ENCODE results near the gene TEX22. TPM values are rescaled to one million over a fixed set of nuclear protein-coding genes. Genes with fewer than 3 reads are reported as not detected.

The TEX22 gene
- total RNA-seq, 1 experiment from 2014 or later = 0.41 TPM

- DNase-seq (ENCODE audit: low spot score) = no peak
- in situ Hi-C loops (cut with HindIII; ENCODE audit: low sequenced_read_pairs) = no loop called here
Measured at GRCh38 chr14:105382343-105383082, 15.8 kb upstream of the TEX22 start.

- in situ Hi-C loops (cut with HindIII; ENCODE audit: low sequenced_read_pairs) = no loop called here
- no peak for DNase-seq (ENCODE audit: low spot score)
Measured at GRCh38 chr14:105383083-105383730, 15.1 kb upstream of the TEX22 start.

DNA sequence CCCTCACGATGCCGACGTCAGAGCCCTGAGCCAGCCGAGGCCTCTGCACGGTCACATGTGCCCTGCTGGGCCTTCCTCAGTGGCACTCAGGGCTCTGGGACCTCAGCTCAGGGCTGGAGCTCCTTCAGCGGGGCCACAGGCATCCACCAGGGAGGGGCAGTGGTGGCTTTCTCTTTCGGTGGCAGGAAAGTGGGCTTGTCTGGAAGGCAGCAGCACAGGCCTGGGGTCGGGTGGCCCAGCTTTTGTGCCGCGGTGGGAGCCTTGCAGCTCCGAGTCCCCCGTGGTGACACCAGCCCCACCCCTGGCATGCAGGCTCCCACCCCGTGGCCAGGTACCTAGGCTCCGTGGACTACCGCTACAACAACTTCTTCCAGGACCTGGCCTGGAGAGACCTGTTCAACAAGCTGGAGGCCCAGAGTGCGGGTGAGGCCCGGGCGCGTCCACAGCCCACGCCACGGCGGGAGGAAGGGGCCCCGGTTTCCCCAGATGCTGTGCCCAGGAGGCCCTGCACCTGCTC lies 14.2 kb upstream of the TEX22 start:
- no peak for DNase-seq (ENCODE audit: low spot score)
- in situ Hi-C loops (cut with HindIII; ENCODE audit: low sequenced_read_pairs) = no loop called here

GRCh38 chr14:105384605-105385321 lies 13.6 kb upstream of the TEX22 start:
- DNase-seq (ENCODE audit: low spot score) = no peak
- in situ Hi-C loops (cut with HindIII; ENCODE audit: low sequenced_read_pairs) = no loop called here

DNA sequence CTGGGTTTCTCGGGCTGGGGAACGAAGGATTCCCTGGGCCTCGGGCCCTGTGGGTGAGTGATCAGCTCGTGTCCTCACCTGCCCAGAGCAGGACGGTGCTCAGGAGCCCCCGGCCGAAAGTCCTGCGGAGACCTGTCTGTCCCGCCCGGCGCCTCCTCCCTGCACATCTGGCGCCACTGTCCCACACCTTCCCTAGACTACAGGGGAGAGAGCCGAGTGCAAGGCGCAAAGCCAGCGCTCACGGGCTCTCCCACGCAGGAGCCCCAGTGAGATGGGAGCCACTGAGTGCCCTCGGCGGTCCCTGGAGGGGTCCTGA lies 13.1 kb upstream of the TEX22 start:
- in situ Hi-C loops (cut with HindIII; ENCODE audit: low sequenced_read_pairs) = no loop called here

DNA sequence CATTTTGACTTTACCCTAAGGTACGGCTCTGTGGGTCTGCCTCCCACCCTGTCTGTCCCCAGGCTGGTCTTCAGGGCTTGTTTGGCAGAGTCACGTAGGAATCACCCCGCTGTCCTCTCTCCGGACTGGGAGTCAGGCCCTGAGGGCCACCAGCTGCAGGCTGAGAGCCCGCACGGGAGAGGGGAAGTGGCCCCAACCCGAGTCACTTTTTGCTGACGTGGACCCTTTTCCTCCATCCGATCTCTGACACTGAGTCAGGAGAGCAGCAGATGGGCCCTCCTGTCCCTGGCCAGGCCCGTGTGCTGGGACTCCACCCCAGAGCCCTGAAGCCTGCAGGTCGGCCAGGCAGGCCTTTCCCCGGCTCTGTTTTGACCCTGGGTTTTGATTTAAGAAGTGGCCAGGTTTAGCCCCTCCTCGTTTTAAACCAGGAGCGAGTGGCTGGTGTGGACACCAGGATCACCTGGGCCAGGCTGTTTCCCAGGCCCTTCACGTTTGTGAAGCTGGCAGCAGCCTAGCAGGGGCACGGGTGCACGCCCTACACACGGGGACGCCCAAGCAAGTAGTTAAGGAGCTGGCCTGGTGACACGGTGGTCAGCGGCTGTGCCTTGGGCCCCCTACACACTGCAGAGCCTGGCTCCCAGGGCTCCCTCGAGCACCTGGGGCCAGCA lies 12.5 kb upstream of the TEX22 start:
- in situ Hi-C loops (cut with HindIII; ENCODE audit: low sequenced_read_pairs) = no loop called here
- DNase-seq (ENCODE audit: low spot score) = no peak

More for the DNA sequence above, 13.1 kb upstream of the TEX22 start:
- no peak for DNase-seq (ENCODE audit: low spot score)

DNA sequence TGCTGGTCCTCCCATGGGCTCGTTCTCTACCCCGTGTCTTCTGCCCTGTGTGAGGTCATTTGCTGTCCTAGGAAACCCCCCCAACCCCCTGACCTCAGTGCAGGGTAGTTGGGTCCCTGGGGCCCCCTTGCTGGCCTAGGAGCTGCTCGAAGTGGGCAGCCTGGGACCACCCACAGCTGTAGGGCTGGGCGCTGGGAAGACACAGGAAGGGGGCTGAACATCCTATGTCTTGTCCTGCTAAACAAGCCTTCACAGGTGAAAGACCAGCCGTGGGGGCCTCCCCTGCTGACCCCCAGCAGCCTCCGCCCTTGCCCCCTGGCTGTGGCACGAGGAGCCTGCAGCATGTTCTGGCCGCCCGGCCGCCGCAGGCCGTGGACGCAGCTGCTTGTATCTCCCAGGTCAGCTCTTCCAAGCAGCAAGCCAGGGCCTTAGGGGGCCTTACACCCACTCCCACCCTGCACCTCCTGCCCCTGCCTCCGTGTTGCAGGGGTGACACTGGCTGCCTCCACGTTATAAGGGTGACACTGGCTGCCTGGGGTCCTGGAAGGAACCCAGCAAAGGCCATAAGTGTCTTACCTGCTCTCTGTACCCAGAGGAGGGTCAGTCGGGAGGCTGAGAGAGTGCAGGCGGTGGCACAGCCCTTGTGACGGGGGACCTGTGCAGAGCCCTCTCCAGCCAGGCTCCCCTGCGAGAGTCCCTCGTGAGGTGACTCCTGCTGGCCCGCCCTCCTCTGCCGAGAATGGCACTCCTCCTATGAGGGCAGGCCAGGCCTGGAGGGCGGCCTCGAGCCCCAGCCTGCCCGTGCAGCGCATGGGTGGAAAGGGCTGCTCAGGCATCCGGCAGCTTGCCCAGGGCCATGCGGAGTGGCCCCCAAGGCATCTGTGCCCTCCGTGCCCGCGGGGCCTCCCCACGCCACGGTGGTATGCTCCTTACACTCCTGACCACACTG lies 11.5 kb upstream of the TEX22 start:
- in situ Hi-C loops (cut with HindIII; ENCODE audit: low sequenced_read_pairs) = no loop called here
- DNase-seq (ENCODE audit: low spot score) = no peak

DNA sequence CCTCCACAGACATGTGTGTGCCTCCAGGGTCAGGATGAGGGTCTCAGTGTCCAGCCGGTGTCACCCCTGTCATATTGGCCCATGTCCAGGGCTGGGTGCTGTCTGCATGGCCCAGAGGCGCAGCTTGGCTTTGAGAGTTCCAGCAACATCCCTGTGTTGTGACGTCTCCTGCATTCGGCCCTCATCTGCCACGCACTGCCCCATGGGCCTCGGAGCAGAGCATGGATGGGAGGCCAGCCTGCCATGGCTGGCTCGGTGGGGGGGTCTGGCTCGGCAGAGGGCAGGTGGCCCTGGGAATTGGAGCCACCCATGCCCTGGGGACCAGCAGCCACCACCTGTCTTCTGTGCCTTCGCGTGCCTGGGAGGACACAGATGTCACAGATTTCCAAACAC lies 10.8 kb upstream of the TEX22 start:
- in situ Hi-C loops (cut with HindIII; ENCODE audit: low sequenced_read_pairs) = no loop called here
- DNase-seq (ENCODE audit: low spot score) = no peak

GRCh38 chr14:105388110-105388951 lies 10.0 kb upstream of the TEX22 start:
- in situ Hi-C loops (cut with HindIII; ENCODE audit: low sequenced_read_pairs) = no loop called here
- no peak for DNase-seq (ENCODE audit: low spot score)

- in situ Hi-C loops (cut with HindIII; ENCODE audit: low sequenced_read_pairs) = no loop called here
- no peak for DNase-seq (ENCODE audit: low spot score)
Measured at GRCh38 chr14:105388976-105389375, 9.4 kb upstream of the TEX22 start.

DNA sequence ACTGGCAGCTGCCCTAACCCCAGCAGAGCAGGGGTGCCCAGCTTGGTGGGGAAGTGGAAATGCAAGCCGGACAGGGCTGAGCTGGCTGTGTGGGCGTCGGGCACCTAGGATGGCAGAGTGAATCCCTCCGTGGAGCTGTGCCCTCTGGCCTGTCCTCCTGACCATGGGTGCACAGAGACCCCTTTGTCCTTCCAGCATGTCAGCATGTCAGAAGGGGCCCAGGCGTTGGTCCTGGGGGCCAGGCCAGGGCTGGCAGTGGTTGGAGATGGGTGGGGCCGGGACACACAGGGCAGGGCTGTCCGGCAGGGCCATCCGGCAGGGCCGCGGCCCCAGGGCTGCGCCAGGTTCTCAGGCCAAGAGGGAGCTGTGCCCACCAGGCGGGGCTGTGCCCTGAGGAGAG lies 8.8 kb upstream of the TEX22 start:
- DNase-seq (ENCODE audit: low spot score) = no peak
- in situ Hi-C loops (cut with HindIII; ENCODE audit: low sequenced_read_pairs) = no loop called here

DNA sequence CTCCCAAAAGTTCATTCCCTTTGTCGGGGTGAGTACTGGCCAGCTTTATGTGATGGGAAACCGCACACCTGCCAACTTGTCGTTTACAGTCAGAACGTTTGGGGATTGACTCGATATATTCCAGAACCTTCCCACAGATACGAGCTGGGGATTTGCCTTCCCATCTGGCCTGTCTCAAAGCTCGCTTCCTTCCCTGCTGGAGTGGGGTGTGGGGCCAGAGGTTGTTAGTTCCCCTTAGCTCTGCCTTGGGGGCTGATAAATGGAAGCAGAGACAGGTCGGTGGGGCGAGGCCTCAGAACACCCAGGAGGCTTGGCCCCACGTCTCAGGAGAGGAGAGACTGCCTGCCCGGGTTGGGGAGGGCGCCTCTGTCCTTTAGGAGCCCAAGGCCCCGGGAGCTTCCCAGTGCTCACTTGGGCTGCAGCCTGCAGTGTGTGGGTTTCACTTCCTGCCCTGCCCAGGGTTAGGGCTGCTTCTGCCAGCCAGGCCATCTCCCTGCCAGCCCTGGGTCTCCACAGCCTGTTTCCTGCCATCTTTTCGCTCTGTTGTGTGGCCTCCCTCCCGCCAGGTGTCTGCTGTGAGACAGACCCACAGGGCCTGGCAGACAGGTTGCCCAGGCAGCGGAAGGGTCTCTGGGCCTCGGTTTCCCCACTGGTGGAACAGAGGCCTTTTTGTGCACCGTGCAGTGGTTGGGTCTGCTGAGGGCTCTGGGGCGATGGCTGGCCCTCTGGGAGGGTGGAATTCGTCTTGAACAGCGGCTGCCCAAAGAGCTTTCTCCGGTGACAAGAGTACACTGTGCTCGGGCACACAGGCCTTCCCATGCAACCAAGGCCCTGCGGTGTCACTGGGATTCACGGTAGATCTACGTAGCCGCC lies 8.1 kb upstream of the TEX22 start:
- DNase-seq (ENCODE audit: low spot score) = no peak
- in situ Hi-C loops (cut with HindIII; ENCODE audit: low sequenced_read_pairs) = no loop called here

DNA sequence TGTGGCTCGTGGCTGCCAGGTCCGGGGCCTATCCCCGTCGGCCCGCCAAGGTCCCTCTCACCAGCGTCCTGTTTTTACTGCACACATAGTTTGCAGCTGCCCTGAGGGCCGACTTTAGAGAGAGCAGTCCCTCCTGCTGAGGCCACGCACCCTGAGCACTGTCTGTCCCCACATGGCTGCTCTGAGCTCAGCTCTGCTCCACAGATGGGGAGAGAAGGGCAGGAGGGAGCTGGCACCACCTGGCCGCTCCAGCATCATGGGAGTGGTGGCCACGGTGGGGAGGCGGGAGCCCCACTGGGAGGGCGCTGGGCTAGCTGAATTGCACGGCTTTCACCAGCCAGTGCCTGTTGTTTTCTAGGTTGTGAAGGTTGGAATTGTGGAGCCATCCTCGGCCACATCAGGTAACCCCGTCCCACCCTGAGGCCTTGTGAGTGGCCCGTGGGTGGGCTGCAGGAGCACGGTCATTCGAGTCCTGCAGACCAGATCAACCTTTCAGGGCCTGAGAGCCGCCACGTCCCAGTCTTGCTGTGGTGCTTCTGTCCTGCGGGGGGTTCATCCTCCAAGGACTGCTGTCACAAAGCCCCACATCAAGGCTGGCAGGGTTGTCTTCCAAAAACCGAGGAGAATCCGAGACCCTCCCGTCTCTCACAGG lies 7.4 kb upstream of the TEX22 start:
- DNase-seq (ENCODE audit: low spot score) = no peak

DNA sequence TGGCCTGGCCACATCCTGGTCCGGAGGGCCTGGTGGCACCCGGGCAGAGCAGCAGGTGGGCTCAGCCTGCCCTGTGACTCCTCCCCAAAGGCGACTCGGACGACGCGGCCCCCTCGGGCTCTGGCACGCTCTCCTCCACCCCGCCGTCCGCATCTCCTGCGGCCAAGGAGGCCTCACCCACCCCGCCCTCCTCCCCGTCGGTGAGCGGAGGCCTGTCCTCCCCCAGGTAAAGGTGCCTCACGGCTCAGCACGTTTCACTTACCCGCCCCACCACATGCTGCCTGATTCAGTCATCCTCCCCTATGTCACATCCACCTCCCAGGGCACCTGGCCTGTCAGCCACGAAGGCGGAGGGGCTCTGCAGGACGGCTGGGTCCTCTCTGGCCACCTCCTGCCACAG lies 6.8 kb upstream of the TEX22 start:
- DNase-seq (ENCODE audit: low spot score) = no peak
- in situ Hi-C loops (cut with HindIII; ENCODE audit: low sequenced_read_pairs) = no loop called here

More for the DNA sequence above, 7.4 kb upstream of the TEX22 start:
- in situ Hi-C loops (cut with HindIII; ENCODE audit: low sequenced_read_pairs) = no loop called here

GRCh38 chr14:105392131-105393090 lies 5.9 kb upstream of the TEX22 start:
- in situ Hi-C loops (cut with HindIII; ENCODE audit: low sequenced_read_pairs) = no loop called here
- no peak for DNase-seq (ENCODE audit: low spot score)

Measured in G401 (cell line).